GM12892 (cell line): ENCODE results near the gene PREB.

ENCODE experiments used
- DNase-seq: peaks from one replicate; pipeline ENCODE4 v3.0.0; 2011; ENCODE audit not compliant: insufficient read length
- FAIRE-seq: peaks from 2 replicates; lab custom pipeline; 2011; peaks lifted over from hg19 to GRCh38; lab: Jason Lieb, UNC
- POLR2A ChIP-seq: IDR thresholded peaks from 2 replicates; pipeline ENCODE4 v1.6.1; 2011; ENCODE audit warnings: low read depth, low read length, control low read depth
- POLR2AphosphoS5 ChIP-seq: IDR thresholded peaks from 2 replicates; pipeline ENCODE4 v1.6.1; 2011; ENCODE audit warnings: low read depth, low read length, control low read depth
- TAF1 ChIP-seq: IDR thresholded peaks from 2 replicates; pipeline ENCODE4 v1.6.1; 2011; ENCODE audit warnings: low read depth, mild to moderate bottlenecking, control low read depth, low read length, borderline replicate concordance

PREB gene

GRCh38 chr2:27081984-27082772 lies 52.3 kb downstream of the PREB start:
- TF ChIP-seq POLR2A (no peak), POLR2AphosphoS5 (no peak), TAF1 (no peak)
- FAIRE-seq (no peak), DNase-seq (no peak)
